Measurements from ENCODE around the gene PRELP.

- TF ChIP-seq POLR2A (IDR thresholded peaks at IDR 0.05), result no peak
- TF ChIP-seq, protein P1, sequence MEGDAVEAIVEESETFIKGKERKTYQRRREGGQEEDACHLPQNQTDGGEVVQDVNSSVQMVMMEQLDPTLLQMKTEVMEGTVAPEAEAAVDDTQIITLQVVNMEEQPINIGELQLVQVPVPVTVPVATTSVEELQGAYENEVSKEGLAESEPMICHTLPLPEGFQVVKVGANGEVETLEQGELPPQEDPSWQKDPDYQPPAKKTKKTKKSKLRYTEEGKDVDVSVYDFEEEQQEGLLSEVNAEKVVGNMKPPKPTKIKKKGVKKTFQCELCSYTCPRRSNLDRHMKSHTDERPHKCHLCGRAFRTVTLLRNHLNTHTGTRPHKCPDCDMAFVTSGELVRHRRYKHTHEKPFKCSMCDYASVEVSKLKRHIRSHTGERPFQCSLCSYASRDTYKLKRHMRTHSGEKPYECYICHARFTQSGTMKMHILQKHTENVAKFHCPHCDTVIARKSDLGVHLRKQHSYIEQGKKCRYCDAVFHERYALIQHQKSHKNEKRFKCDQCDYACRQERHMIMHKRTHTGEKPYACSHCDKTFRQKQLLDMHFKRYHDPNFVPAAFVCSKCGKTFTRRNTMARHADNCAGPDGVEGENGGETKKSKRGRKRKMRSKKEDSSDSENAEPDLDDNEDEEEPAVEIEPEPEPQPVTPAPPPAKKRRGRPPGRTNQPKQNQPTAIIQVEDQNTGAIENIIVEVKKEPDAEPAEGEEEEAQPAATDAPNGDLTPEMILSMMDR (IDR thresholded peaks at IDR 0.05 in 8 of 11, conservative IDR thresholded peaks at IDR 0.05 in 3 of 11), result no peak
Measured at GRCh38 chr1:203506858-203507626, 31.4 kb downstream of the PRELP start.

Measured in spleen (tissue), 7 donors.